B cell (primary cell): ENCODE results near the gene SLC6A18. TPM values are rescaled to one million over a fixed set of nuclear protein-coding genes. Genes with fewer than 3 reads are reported as not detected.

ENCODE experiments used
- ATAC-seq: fragments of 200-7000 bp; cut with Tn5 transposase; one replicate; pipeline ENCODE4 v1.10.0; 2021; ENCODE audit warnings: low read depth, mild to moderate bottlenecking, moderate number of reproducible peaks, moderate library complexity
- CTCF ChIA-PET: fragments of 350-600 bp; sonication (Branson Sonifier 250); formaldehyde crosslinking; loops from one replicate; lab custom pipeline; 2021; ENCODE audit warnings: antibody characterized with exemption, inconsistent platforms; lab: Charles Lee
- POLR2A ChIA-PET: fragments of 350-600 bp; sonication (Branson Sonifier 250); formaldehyde crosslinking; loops from one replicate; lab custom pipeline; 2021; ENCODE audit warnings: antibody characterized with exemption; lab: Charles Lee
- DNase-seq: peaks from one replicate; pipeline ENCODE4 v3.0.0; 2013
- H2AFZ ChIP-seq: 2 replicates; pipeline ENCODE4 v1.6.1; 2012; ENCODE audit warnings: mild to moderate bottlenecking, low read depth, low read length; ENCODE audit not compliant: insufficient read depth, poor library complexity, severe bottlenecking
- H3K27ac ChIP-seq, 2 donors: 1 replicate in 1 of 2; 2 replicates in 1 of 2; pipeline ENCODE4 v1.5.1; 2012 to 2013; ENCODE audit warnings: low read length in 2 of 2, mild to moderate bottlenecking in 2 of 2, moderate library complexity in 1 of 2
- H3K27me3 ChIP-seq, 4 experiments: fragments of 200-600 bp in 1 of 4; sonication (generic) in 1 of 4; replicated peaks in 1 of 4; 1 replicate in 2 of 4; 2 replicates in 2 of 4; pipeline versions ENCODE4 v1.6.1 to v1.7.0; 2013 to 2016; ENCODE audit warnings: low read length in 3 of 4, mild to moderate bottlenecking in 2 of 4, mixed read lengths in 1 of 4, moderate library complexity in 1 of 4; ENCODE audit not compliant: insufficient read depth in 4 of 4, control insufficient read depth in 3 of 4; ENCODE audit errors: control extremely low read depth in 1 of 4
- H3K36me3 ChIP-seq, 2 experiments: replicated peaks in 1 of 2; 1 replicate in 1 of 2; 2 replicates in 1 of 2; pipeline versions ENCODE4 v1.6.1 to v1.7.1; 2013; ENCODE audit warnings: low read length in 1 of 2; ENCODE audit not compliant: insufficient read depth in 2 of 2, control insufficient read depth in 1 of 2; ENCODE audit errors: control extremely low read depth in 1 of 2, extremely low read depth in 1 of 2
- H3K4me1 ChIP-seq, 2 donors: fragments of 200-600 bp in 1 of 2; sonication (generic) in 1 of 2; 1 replicate in 1 of 2; 2 replicates in 1 of 2; pipeline versions ENCODE4 v1.5.1 to v1.6.1; 2013 to 2017; ENCODE audit warnings: low read length in 2 of 2; ENCODE audit not compliant: control insufficient read depth in 2 of 2, insufficient read depth in 2 of 2
- H3K4me2 ChIP-seq: replicated peaks from 2 replicates; pipeline ENCODE3; 2012; ENCODE audit warnings: mild to moderate bottlenecking, low read depth, low read length; ENCODE audit not compliant: poor library complexity, severe bottlenecking
- H3K4me3 ChIP-seq, 5 experiments: fragments of 200-600 bp in 1 of 5; sonication (generic) in 1 of 5; 1 replicate in 3 of 5; 2 replicates in 2 of 5; pipeline versions ENCODE4 v1.5.1 to v1.7.0; 2011 to 2016; ENCODE audit warnings: low read length in 4 of 5, mild to moderate bottlenecking in 4 of 5, low read depth in 2 of 5, control low read depth in 1 of 5, moderate library complexity in 1 of 5; ENCODE audit not compliant: insufficient read depth in 1 of 5; ENCODE audit errors: control extremely low read depth in 1 of 5, extremely low read depth in 1 of 5
- H3K79me2 ChIP-seq: fragments of 200-600 bp; sonication (generic); one replicate; pipeline ENCODE4 v1.6.0; 2016; ENCODE audit warnings: low read length; ENCODE audit not compliant: control insufficient read depth, insufficient read depth
- H3K9ac ChIP-seq: fragments of 200-600 bp; sonication (generic); 2 replicates; pipeline ENCODE4 v1.6.1; 2017; ENCODE audit warnings: mild to moderate bottlenecking, low read length, moderate library complexity
- H3K9me3 ChIP-seq, 3 donors: one replicate each; pipeline versions ENCODE4 v1.6.1 to v1.7.1; 2013; ENCODE audit warnings: low read length in 2 of 3; ENCODE audit not compliant: control insufficient read depth in 2 of 3, insufficient read depth in 1 of 3; ENCODE audit errors: control extremely low read depth in 1 of 3
- H4K20me1 ChIP-seq: 2 replicates; pipeline ENCODE4 v1.6.0; 2012; ENCODE audit warnings: mild to moderate bottlenecking, low read length; ENCODE audit not compliant: insufficient read depth, control insufficient read depth, poor library complexity, severe bottlenecking
- H3K27ac Mint-ChIP-seq: one replicate; pipeline ENCODE4 v1.8.0; 2021; ENCODE audit warnings: mixed read lengths
- H3K27me3 Mint-ChIP-seq: one replicate; pipeline ENCODE4 v1.8.0; 2021; ENCODE audit warnings: mixed read lengths
- H3K4me1 Mint-ChIP-seq: one replicate; pipeline ENCODE4 v1.8.0; 2021; ENCODE audit warnings: mixed read lengths
- H3K4me3 Mint-ChIP-seq: one replicate; pipeline ENCODE4 v1.8.0; 2021; ENCODE audit warnings: mixed read lengths
- H3K9me3 Mint-ChIP-seq: one replicate; pipeline ENCODE4 v1.8.0; 2022; ENCODE audit warnings: mixed read lengths; ENCODE audit not compliant: insufficient read depth
- EZH2 ChIP-seq: IDR thresholded peaks from 2 replicates; pipeline ENCODE4 v1.6.1; 2012; ENCODE audit warnings: borderline replicate concordance, low read depth, mild to moderate bottlenecking, moderate library complexity, low read length; ENCODE audit not compliant: insufficient read depth, poor library complexity, severe bottlenecking
- WGBS: methylation state at CpG from one replicate; pipeline ENCODE4 v1.1.5; 2013; ENCODE audit warnings: missing lambda C conversion rate; ENCODE audit not compliant: insufficient coverage; 5-methylcytosine and 5-hydroxymethylcytosine counted together
- intact Hi-C: fragments of 100-400 bp; cut with micrococcal nuclease; formaldehyde crosslinking; loops from one replicate; pipeline ENCODE4 v1.10.0; 2022
- polyA plus RNA-seq: library from polyadenylated mRNA; depleted of rRNA; stranded (reverse); fragments of >200 nt; gene quantifications from 2 replicates; pipeline ENCODE4 v1.2.3, GENCODE V29; 2012
- total RNA-seq, 2 donors: library from RNA; stranded (reverse); fragments of 120-200 nt in 1 of 2; gene quantifications; 1 replicate in 1 of 2; 2 replicates in 1 of 2; pipeline versions ENCODE4 v1.2.3 to v1.2.4, GENCODE V29; 2013 to 2022
- TF ChIP-seq, protein P1 (sequence below): fragments of 200-600 bp; IDR thresholded peaks from one replicate; pipeline ENCODE4 v1.8.0; 2022; ENCODE audit warnings: antibody characterized with exemption, mild to moderate bottlenecking

Gene SLC6A18
- total and polyA plus RNA-seq, 2 donors (not counting 1 experiment from before 2014, with no cell fraction given), result not detected

DNA sequence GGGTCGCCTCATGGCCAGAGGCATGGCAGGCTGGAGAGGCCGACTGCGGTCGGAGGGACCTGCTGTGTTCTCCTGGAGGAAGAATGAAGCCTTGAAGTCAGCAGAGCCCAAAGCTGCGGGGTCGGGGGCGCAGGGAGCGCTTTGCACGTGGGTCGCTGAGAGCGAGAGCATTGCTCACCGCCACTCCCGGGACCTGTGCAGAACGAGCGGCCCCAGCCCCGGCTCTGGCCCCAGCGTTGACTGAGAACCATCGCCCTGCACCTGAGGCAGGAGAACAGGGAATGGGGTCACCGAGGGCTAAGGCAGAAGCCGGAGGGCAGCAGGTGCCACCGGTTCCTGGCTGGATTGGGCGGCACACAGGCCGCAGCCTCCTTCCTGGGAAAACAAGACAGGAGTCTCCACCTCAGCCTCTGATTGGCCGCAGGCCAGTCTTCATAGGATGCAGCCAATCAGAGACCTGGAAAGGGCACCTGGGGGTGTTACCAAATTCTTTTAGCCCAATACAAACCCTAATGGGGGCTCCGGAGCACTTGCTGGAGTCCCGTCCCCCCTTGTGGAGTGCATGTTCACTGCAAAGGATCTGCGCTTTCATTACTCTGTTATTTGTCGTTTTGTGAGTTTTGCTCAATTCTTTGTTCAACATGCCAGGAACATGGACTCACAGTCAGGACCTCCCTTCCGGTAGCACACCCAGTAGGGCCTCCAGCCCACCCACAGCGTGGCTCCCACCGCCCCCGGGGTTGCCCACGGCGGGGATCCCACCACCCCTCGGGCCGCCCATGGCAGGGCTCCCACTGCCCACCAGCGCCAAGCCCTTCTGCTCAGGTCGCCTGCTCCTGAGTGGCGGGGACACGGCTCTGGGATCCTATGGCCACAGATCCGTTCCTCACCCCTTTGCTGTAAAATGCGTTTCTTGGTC lies 48.4 kb upstream of the SLC6A18 start:
- intact Hi-C loops, result no loop called here
- no peak for DNase-seq
- H3K4me2 ChIP-seq, result no peak overlapping the region
- ChIA-PET CTCF (no interaction called here), POLR2A (no interaction called here)
- ATAC-seq, result no peak
- Mint-ChIP-seq H3K27me3 (no peaks in the 10 kb centered on the region), H3K27ac (no peak overlapping the region), H3K4me1 (peaks cover 2% of the 10 kb centered on the region), H3K4me3 (no peak overlapping the region), H3K9me3 (no peaks in the 10 kb centered on the region)
- H3K27ac ChIP-seq, result no peak overlapping the region
- peaks cover 0 to 10% (median 1%) of the 10 kb centered on the region in 4 experiments for H3K27me3 ChIP-seq
- H3K9ac ChIP-seq, result no peak overlapping the region
- 90% methylated on average over 40 of the region's 42 CpGs for WGBS
- no peaks in the 10 kb centered on the region for H3K4me1 ChIP-seq
- H3K79me2 ChIP-seq, result no peaks in the 10 kb centered on the region
- TF ChIP-seq, protein P1, sequence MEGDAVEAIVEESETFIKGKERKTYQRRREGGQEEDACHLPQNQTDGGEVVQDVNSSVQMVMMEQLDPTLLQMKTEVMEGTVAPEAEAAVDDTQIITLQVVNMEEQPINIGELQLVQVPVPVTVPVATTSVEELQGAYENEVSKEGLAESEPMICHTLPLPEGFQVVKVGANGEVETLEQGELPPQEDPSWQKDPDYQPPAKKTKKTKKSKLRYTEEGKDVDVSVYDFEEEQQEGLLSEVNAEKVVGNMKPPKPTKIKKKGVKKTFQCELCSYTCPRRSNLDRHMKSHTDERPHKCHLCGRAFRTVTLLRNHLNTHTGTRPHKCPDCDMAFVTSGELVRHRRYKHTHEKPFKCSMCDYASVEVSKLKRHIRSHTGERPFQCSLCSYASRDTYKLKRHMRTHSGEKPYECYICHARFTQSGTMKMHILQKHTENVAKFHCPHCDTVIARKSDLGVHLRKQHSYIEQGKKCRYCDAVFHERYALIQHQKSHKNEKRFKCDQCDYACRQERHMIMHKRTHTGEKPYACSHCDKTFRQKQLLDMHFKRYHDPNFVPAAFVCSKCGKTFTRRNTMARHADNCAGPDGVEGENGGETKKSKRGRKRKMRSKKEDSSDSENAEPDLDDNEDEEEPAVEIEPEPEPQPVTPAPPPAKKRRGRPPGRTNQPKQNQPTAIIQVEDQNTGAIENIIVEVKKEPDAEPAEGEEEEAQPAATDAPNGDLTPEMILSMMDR, result no peak
- no peak for TF ChIP-seq EZH2
- H3K36me3 ChIP-seq, result no peaks in the 10 kb centered on the region
- H3K4me3 ChIP-seq, result no peak overlapping the region
- peaks cover 0 to 9% (median 0%) of the 10 kb centered on the region in 3 donors for H3K9me3 ChIP-seq
- H2AFZ ChIP-seq, result no peak overlapping the region
- H4K20me1 ChIP-seq, result no peaks in the 10 kb centered on the region

GRCh38 chr5:1177826-1178528 lies 47.2 kb upstream of the SLC6A18 start:
- H3K4me2 ChIP-seq, result no peak overlapping the region
- peaks cover 2% of the 10 kb centered on the region for H3K4me1 Mint-ChIP-seq
- no peak overlapping the region for H3K4me3 ChIP-seq
- H4K20me1 ChIP-seq, result no peaks in the 10 kb centered on the region
- peaks cover 0 to 10% (median 1%) of the 10 kb centered on the region in 4 experiments for H3K27me3 ChIP-seq
- H3K4me1 ChIP-seq, result no peaks in the 10 kb centered on the region
- 94% methylated on average over 28 of the region's 30 CpGs for WGBS
- ATAC-seq (no peak), DNase-seq (no peak)
- H3K27me3 Mint-ChIP-seq, result no peaks in the 10 kb centered on the region
- ChIA-PET CTCF (no interaction called here), POLR2A (no interaction called here)
- no peak overlapping the region for H2AFZ ChIP-seq
- no peak overlapping the region for H3K4me3 Mint-ChIP-seq
- TF ChIP-seq, protein P1, result no peak
- TF ChIP-seq EZH2, result no peak
- no peaks in the 10 kb centered on the region for H3K79me2 ChIP-seq
- H3K27ac ChIP-seq, result no peak overlapping the region
- H3K36me3 ChIP-seq, result no peaks in the 10 kb centered on the region
- H3K9me3 ChIP-seq, result peaks cover 0 to 6% (median 0%) of the 10 kb centered on the region in 3 donors
- no peak overlapping the region for H3K9ac ChIP-seq
- no peaks in the 10 kb centered on the region for H3K9me3 Mint-ChIP-seq
- intact Hi-C loops, result no loop called here
- H3K27ac Mint-ChIP-seq, result no peak overlapping the region
